Peyer's patch (tissue), 4 donors: ENCODE data around the gene TINAG. TPM values are rescaled to one million over a fixed set of nuclear protein-coding genes. Genes with fewer than 3 reads are reported as not detected.

ENCODE experiments used
- DNase-seq, 3 donors: peaks; one replicate each; pipeline ENCODE4 v3.0.0-alpha.2; 2017 to 2019
- H3K27ac ChIP-seq, 4 donors: fragments of 200-600 bp; sonication (generic); one replicate each; pipeline ENCODE4 v1.5.1; 2016 to 2019
- H3K27me3 ChIP-seq, 2 donors: fragments of 200-600 bp; sonication (generic); one replicate each; pipeline ENCODE4 v1.5.1; 2019
- H3K36me3 ChIP-seq, 3 donors: fragments of 200-600 bp; sonication (generic); one replicate each; pipeline ENCODE4 v1.5.1; 2016 to 2019
- H3K4me1 ChIP-seq, 4 donors: fragments of 200-600 bp; sonication (generic); one replicate each; pipeline ENCODE4 v1.5.1; 2016 to 2019
- H3K4me3 ChIP-seq, 4 donors: fragments of 200-600 bp; sonication (generic); 1 replicate in 3 of 4; 2 replicates in 1 of 4; pipeline ENCODE4 v1.5.1; 2016 to 2019; ENCODE audit warnings: mild to moderate bottlenecking in 1 of 4
- H3K9me3 ChIP-seq, 4 donors: fragments of 200-600 bp; sonication (generic); one replicate each; pipeline ENCODE4 v1.5.1; 2016 to 2019; ENCODE audit warnings: mild to moderate bottlenecking in 1 of 4
- POLR2A ChIP-seq, 2 donors: fragments of 450-650 bp; IDR thresholded peaks; one replicate each; pipeline ENCODE4 v1.5.1; 2017; ENCODE audit warnings: antibody characterized with exemption in 2 of 2, mild to moderate bottlenecking in 2 of 2, moderate library complexity in 2 of 2
- total RNA-seq, 4 donors: library from RNA; depleted of rRNA; stranded (reverse); fragments of >200 nt; gene quantifications; one replicate each; pipeline ENCODE4 v1.1.0, GENCODE V29; 2016
- TF ChIP-seq, protein P1 (sequence below), 6 experiments: fragments of 450-650 bp in 4 of 6; fragments of 200-600 bp in 2 of 6; sonication (generic) in 1 of 6; IDR thresholded peaks; one replicate each; pipeline ENCODE4 v1.5.1; 2017 to 2019; ENCODE audit warnings: antibody characterized with exemption in 6 of 6, mild to moderate bottlenecking in 3 of 6, moderate library complexity in 1 of 6

TINAG gene, protein sequence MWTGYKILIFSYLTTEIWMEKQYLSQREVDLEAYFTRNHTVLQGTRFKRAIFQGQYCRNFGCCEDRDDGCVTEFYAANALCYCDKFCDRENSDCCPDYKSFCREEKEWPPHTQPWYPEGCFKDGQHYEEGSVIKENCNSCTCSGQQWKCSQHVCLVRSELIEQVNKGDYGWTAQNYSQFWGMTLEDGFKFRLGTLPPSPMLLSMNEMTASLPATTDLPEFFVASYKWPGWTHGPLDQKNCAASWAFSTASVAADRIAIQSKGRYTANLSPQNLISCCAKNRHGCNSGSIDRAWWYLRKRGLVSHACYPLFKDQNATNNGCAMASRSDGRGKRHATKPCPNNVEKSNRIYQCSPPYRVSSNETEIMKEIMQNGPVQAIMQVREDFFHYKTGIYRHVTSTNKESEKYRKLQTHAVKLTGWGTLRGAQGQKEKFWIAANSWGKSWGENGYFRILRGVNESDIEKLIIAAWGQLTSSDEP
- total RNA-seq, result 10 to 100 TPM in 3 of 4 donors, 1 to 10 TPM in 1; 2.5 to 95.8 (median 62.5) TPM

DNA sequence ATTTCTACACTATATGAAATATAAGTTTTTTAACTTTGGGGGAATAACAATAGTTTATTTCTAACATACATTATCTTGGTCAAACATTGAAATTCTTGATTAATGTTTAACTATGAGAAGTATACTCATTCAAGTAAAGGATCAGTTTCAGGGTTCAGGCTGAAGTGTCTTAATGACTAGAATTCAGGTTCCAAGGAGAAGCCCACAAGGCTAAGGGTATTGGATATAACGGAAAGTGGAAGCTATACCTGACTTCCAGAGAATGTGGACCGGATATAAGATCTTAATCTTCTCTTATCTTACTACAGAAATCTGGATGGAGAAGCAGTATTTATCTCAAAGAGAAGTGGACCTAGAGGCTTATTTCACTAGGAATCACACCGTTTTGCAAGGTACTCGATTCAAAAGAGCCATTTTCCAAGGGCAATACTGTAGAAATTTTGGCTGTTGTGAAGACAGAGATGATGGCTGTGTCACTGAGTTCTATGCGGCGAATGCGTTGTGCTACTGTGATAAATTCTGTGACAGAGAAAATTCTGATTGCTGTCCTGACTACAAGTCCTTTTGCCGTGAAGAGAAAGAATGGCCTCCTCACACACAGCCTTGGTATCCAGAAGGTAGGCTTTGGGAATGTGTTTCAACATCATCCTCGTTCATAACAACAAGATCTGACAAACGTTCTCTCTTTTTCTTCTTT is at the start of gene TINAG:
Gene TINAG, plus strand, starts transcription at position 153 of the 697 bp plus-strand sequence. Its CDS starts 110 bp downstream, at position 263.
- H3K9me3 ChIP-seq, result no peaks in the 10 kb centered on the region
- peak within 1 kb of the TSS in 3 of 4 donors; percentile 30 to 53 (median 52) for H3K4me3 ChIP-seq
- no peaks in the 10 kb centered on the region for H3K4me1 ChIP-seq
- TF ChIP-seq POLR2A (IDR thresholded peaks at IDR 0.05), result peak in 1 of 2 donors; percentile 15
- TF ChIP-seq, protein P1, sequence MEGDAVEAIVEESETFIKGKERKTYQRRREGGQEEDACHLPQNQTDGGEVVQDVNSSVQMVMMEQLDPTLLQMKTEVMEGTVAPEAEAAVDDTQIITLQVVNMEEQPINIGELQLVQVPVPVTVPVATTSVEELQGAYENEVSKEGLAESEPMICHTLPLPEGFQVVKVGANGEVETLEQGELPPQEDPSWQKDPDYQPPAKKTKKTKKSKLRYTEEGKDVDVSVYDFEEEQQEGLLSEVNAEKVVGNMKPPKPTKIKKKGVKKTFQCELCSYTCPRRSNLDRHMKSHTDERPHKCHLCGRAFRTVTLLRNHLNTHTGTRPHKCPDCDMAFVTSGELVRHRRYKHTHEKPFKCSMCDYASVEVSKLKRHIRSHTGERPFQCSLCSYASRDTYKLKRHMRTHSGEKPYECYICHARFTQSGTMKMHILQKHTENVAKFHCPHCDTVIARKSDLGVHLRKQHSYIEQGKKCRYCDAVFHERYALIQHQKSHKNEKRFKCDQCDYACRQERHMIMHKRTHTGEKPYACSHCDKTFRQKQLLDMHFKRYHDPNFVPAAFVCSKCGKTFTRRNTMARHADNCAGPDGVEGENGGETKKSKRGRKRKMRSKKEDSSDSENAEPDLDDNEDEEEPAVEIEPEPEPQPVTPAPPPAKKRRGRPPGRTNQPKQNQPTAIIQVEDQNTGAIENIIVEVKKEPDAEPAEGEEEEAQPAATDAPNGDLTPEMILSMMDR (IDR thresholded peaks at IDR 0.05), result no peak
- H3K36me3 ChIP-seq, result no peaks in the 10 kb centered on the region
- no peaks in the 10 kb centered on the region for H3K27me3 ChIP-seq
- DNase-seq, result no peak
- peak within 1 kb of the TSS in 3 of 4 donors; percentile 60 to 86 (median 77) for H3K27ac ChIP-seq

DNA sequence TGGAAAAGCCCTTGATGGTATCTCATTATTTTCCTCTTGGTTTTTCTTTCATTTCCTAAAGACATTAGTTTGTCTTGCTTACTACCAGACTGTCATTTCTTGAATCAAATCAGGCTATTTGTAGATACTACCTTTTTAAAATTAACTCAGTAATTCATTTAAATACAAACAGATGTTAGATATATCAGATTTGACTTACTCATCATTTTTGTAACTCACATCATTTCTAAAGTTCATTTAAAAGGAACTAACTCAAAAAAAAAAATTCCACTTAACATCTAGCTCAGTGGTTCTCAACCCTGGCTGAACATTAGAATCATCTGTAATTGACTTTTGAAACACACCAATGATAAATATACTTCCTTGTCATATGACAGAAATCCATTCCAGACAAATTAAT is 48.2 kb upstream of the TINAG start:
- no peaks in the 10 kb centered on the region for H3K9me3 ChIP-seq
- DNase-seq, result no peak
- H3K27ac ChIP-seq, result no peak overlapping the region
- no peak for TF ChIP-seq POLR2A (IDR thresholded peaks at IDR 0.05)
- TF ChIP-seq, protein P1 (IDR thresholded peaks at IDR 0.05), result no peak
- no peaks in the 10 kb centered on the region for H3K4me1 ChIP-seq
- no peaks in the 10 kb centered on the region for H3K36me3 ChIP-seq
- no peak overlapping the region for H3K4me3 ChIP-seq
- H3K27me3 ChIP-seq, result no peaks in the 10 kb centered on the region

DNA sequence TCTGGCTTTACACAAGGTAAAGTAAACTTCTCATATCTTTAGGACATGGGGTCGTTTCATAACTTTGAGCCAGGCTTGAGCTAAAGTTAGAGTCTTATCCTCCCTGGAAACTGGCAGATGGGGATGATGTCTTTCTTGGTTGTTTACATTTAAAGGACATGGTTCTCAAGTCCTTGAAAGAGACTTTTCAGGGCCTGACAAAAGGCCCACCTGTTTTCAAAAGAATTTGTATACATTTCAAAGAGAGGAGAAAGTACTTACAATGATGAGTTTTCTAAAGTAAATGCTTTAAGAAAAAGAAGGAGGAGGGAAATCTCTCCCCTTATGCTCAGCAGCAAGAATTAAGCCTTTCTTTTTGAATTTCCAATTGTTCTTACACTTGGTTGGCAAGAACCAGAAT is 45.7 kb upstream of the TINAG start:
- no peaks in the 10 kb centered on the region for H3K27me3 ChIP-seq
- H3K27ac ChIP-seq, result no peak overlapping the region
- no peaks in the 10 kb centered on the region for H3K36me3 ChIP-seq
- TF ChIP-seq, protein P1 (IDR thresholded peaks at IDR 0.05), result no peak
- TF ChIP-seq POLR2A (IDR thresholded peaks at IDR 0.05), result no peak
- DNase-seq, result no peak
- no peak overlapping the region for H3K4me3 ChIP-seq
- no peaks in the 10 kb centered on the region for H3K9me3 ChIP-seq
- no peaks in the 10 kb centered on the region for H3K4me1 ChIP-seq

DNA sequence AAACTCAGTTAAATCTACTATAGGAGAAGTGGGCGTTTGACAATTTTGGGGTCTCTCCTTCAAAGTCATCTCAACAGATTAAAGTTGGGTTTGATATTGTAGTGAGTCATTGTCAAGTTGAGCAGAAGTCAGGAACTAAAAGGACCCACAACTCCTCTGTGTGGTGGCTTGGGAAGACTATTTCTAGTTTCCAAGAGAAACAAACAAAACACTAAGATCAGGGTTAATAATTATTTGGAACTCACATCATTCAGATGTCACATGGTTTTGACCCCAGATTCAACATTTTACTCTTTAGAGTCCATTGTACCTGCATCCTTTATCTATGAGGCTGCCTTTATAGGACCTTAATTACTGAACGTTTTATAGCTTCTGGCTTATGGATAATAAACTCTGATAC is 45.3 kb upstream of the TINAG start:
- Histone ChIP-seq H3K9me3 (no peaks in the 10 kb centered on the region), H3K36me3 (no peaks in the 10 kb centered on the region), H3K4me3 (no peak overlapping the region), H3K27me3 (no peaks in the 10 kb centered on the region), H3K27ac (no peak overlapping the region), H3K4me1 (no peaks in the 10 kb centered on the region)
- DNase-seq, result no peak
- TF ChIP-seq, protein P1 (IDR thresholded peaks at IDR 0.05), result no peak
- TF ChIP-seq POLR2A (IDR thresholded peaks at IDR 0.05), result no peak

DNA sequence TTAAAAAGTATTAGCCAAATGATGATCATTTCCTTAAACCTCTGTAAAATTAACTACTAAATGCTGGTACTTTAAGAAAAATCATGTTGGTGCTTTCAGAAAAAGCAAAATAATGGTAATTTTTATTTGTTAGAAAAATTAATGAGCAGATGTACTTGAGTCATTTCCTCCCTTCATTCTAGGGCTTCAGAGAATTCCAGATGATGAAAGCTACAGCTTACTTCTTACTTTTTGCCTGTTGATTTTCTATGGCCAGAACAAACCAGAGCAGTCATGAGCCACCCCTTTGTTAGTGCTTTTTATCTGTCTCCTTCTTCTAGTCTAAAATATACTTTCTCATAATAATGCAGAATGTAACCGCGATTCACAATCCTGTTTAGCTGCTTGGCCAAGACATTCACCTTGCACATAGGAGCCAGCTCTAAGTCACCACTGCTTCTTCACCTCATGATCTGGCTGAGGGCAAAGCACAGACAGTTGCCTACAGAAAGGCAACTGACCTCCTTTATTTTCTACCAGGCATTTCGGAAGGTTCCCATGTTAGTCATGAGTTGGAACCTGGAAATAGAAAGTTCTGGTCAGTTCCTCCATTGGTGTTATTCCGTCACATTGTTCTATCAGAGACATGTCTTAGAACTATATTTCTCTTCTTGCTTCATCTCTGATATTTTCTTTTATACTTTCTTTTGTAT is 43.5 kb upstream of the TINAG start:
- no peak overlapping the region for H3K4me3 ChIP-seq
- TF ChIP-seq, protein P1 (IDR thresholded peaks at IDR 0.05), result no peak
- no peak for TF ChIP-seq POLR2A (IDR thresholded peaks at IDR 0.05)
- DNase-seq, result no peak

More for the DNA sequence above, 43.5 kb upstream of the TINAG start:
- H3K4me1 ChIP-seq, result no peaks in the 10 kb centered on the region
- H3K27ac ChIP-seq, result no peak overlapping the region
- no peaks in the 10 kb centered on the region for H3K36me3 ChIP-seq
- H3K27me3 ChIP-seq, result no peaks in the 10 kb centered on the region
- no peaks in the 10 kb centered on the region for H3K9me3 ChIP-seq
